Ishikawa (cell line): ENCODE results near the gene COX4I1.

Source experiments
- CEBPB ChIP-seq: IDR thresholded peaks from 2 replicates; pipeline ENCODE4 v1.6.1; 2012
- CREB1 ChIP-seq: IDR thresholded peaks from 2 replicates; pipeline ENCODE4 v1.6.1; 2012; ENCODE audit warnings: low read depth
- EGR1 ChIP-seq: IDR thresholded peaks from 2 replicates; pipeline ENCODE4 v1.6.1; 2012
- EP300 ChIP-seq: IDR thresholded peaks from 2 replicates; pipeline ENCODE4 v1.6.1; 2012; ENCODE audit warnings: borderline replicate concordance
- FOXM1 ChIP-seq: IDR thresholded peaks from 2 replicates; pipeline ENCODE4 v1.6.1; 2012; ENCODE audit warnings: low read depth, borderline replicate concordance
- MAX ChIP-seq: IDR thresholded peaks from 2 replicates; pipeline ENCODE4 v1.6.1; 2012
- NFIC ChIP-seq: IDR thresholded peaks from 2 replicates; pipeline ENCODE4 v1.6.1; 2012
- RAD21 ChIP-seq: IDR thresholded peaks from 2 replicates; pipeline ENCODE4 v1.6.1; 2012; ENCODE audit warnings: low read depth
- TAF1 ChIP-seq: IDR thresholded peaks from 2 replicates; pipeline ENCODE4 v1.6.1; 2012; ENCODE audit warnings: low read depth, mild to moderate bottlenecking
- TEAD4 ChIP-seq: IDR thresholded peaks from 2 replicates; pipeline ENCODE4 v1.6.1; 2012
- USF1 ChIP-seq: IDR thresholded peaks from 2 replicates; pipeline ENCODE4 v1.6.1; 2012
- ZBTB7A ChIP-seq: IDR thresholded peaks from 2 replicates; pipeline ENCODE4 v1.6.1; 2012; ENCODE audit warnings: low read depth
- TF ChIP-seq, protein P1 (sequence below): IDR thresholded peaks from 2 replicates; pipeline ENCODE4 v1.6.1; 2012; ENCODE audit warnings: low read depth, mild to moderate bottlenecking

DNA sequence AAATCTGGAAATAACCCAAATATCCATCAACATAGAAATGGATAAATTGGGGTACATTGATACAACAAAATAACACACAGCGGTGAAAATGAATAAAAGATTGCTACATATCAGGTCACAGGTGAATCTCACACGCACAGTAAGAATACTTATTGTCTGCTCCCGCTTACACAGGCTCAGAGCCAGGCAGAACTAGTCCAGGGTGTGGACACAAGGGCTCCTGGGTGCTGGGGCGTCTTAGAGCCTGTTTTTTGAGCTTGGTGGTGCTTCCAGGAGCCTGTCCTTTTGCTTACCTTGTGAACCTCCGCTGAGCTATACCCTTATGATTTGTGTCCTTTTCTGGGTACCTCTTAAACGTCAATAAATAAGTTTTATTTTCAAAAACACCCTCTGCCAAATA is 28.8 kb upstream of the COX4I1 start:
- TF ChIP-seq RAD21 (no peak), CREB1 (no peak), EP300 (no peak), USF1 (no peak), FOXM1 (no peak), CEBPB (no peak), TAF1 (no peak), ZBTB7A (no peak), TEAD4 (no peak), MAX (no peak), NFIC (no peak), EGR1 (no peak)
- TF ChIP-seq, protein P1, sequence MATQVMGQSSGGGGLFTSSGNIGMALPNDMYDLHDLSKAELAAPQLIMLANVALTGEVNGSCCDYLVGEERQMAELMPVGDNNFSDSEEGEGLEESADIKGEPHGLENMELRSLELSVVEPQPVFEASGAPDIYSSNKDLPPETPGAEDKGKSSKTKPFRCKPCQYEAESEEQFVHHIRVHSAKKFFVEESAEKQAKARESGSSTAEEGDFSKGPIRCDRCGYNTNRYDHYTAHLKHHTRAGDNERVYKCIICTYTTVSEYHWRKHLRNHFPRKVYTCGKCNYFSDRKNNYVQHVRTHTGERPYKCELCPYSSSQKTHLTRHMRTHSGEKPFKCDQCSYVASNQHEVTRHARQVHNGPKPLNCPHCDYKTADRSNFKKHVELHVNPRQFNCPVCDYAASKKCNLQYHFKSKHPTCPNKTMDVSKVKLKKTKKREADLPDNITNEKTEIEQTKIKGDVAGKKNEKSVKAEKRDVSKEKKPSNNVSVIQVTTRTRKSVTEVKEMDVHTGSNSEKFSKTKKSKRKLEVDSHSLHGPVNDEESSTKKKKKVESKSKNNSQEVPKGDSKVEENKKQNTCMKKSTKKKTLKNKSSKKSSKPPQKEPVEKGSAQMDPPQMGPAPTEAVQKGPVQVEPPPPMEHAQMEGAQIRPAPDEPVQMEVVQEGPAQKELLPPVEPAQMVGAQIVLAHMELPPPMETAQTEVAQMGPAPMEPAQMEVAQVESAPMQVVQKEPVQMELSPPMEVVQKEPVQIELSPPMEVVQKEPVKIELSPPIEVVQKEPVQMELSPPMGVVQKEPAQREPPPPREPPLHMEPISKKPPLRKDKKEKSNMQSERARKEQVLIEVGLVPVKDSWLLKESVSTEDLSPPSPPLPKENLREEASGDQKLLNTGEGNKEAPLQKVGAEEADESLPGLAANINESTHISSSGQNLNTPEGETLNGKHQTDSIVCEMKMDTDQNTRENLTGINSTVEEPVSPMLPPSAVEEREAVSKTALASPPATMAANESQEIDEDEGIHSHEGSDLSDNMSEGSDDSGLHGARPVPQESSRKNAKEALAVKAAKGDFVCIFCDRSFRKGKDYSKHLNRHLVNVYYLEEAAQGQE: no peak
